Measurements from ENCODE around the gene TMBIM1.

- TF ChIP-seq RAD21 (IDR thresholded peaks at IDR 0.05; ENCODE audit: low read length) (no peak), CTCF (IDR thresholded peaks at IDR 0.05) (no peak), RFX5 (IDR thresholded peaks at IDR 0.05; ENCODE audit: low read length) (no peak), TAF1 (IDR thresholded peaks at IDR 0.05; ENCODE audit: borderline replicate concordance, low read depth, low read length) (no peak), FOSL2 (IDR thresholded peaks at IDR 0.05; ENCODE audit: borderline replicate concordance, low read depth) (no peak)
Measured at GRCh38 chr2:218305383-218305782, 13.1 kb upstream of the TMBIM1 start.
